GM19025 (cell line): ENCODE data around the gene COMMD1.
"Not testable (repeated sequence)": the region's sequence is repeated elsewhere in the genome, so short reads cannot be mapped to it uniquely, and the experiment has no call there.

Source experiments
- ATAC-seq: cut with Tn5 transposase; IDR thresholded peaks from one replicate; pipeline ENCODE4 v1.9.1; 2021; ENCODE audit warnings: mild to moderate bottlenecking, low read depth, moderate library complexity; ENCODE audit not compliant: unreplicated experiment

Gene COMMD1

GRCh38 chr2:62010632-62011256 lies 105.3 kb downstream of the COMMD1 start:
- ATAC-seq: no peak

GRCh38 chr2:62013641-62014040 lies 108.2 kb downstream of the COMMD1 start:
- ATAC-seq: no peak

GRCh38 chr2:62014102-62014501 lies 108.6 kb downstream of the COMMD1 start:
- no peak for ATAC-seq

GRCh38 chr2:62016957-62017356 lies 111.5 kb downstream of the COMMD1 start:
- no peak for ATAC-seq

GRCh38 chr2:62029910-62030309 lies 124.4 kb downstream of the COMMD1 start:
- no peak for ATAC-seq

GRCh38 chr2:62030902-62031301 lies 125.4 kb downstream of the COMMD1 start:
- ATAC-seq: no peak

- ATAC-seq: no peak
These were observed 126.6 kb downstream of the COMMD1 start for GRCh38 chr2:62032096-62032495.

GRCh38 chr2:62034715-62035114 lies 129.2 kb downstream of the COMMD1 start:
- ATAC-seq: no peak

GRCh38 chr2:62036229-62036628 lies 130.8 kb downstream of the COMMD1 start:
- no peak for ATAC-seq

- no peak for ATAC-seq
These were observed 131.3 kb downstream of the COMMD1 start for GRCh38 chr2:62036761-62037250.

GRCh38 chr2:62038975-62039771 lies 133.7 kb downstream of the COMMD1 start:
- ATAC-seq: peak; percentile 99

- no peak for ATAC-seq
These were observed 135.5 kb downstream of the COMMD1 start for GRCh38 chr2:62040926-62041325.

GRCh38 chr2:62041701-62042385 lies 136.4 kb downstream of the COMMD1 start:
- not testable (repeated sequence) for ATAC-seq

- no peak for ATAC-seq
These were observed 136.9 kb downstream of the COMMD1 start for GRCh38 chr2:62042400-62042799.

GRCh38 chr2:62042944-62043343 lies 137.5 kb downstream of the COMMD1 start:
- ATAC-seq: no peak

- ATAC-seq: no peak
These were observed 139.6 kb downstream of the COMMD1 start for GRCh38 chr2:62045017-62045543.

GRCh38 chr2:62046141-62046540 lies 140.7 kb downstream of the COMMD1 start:
- ATAC-seq: no peak

- no peak for ATAC-seq
These were observed 145.1 kb downstream of the COMMD1 start for GRCh38 chr2:62050456-62051045.

GRCh38 chr2:62054029-62054791 lies 148.7 kb downstream of the COMMD1 start:
- no peak for ATAC-seq

- ATAC-seq: no peak
These were observed 149.5 kb downstream of the COMMD1 start for GRCh38 chr2:62054916-62055450.
